ENCODE measurements around the gene SHF.
"Not testable (repeated sequence)": the region's sequence is repeated elsewhere in the genome, so short reads cannot be mapped to it uniquely, and the experiment has no call there.

Gene SHF

GRCh38 chr15:45187894-45188830, at the start of gene SHF:
SHF (minus strand) TSS chr15:45187966; CDS start chr15:45187951, 15 bp downstream.
- Mint-ChIP-seq H3K27ac (peak within 1 kb of the TSS; percentile 23), H3K9me3 (no peaks in the 10 kb centered on the region), H3K4me1 (ENCODE audit: low read depth) (peaks cover 29% of the 10 kb centered on the region), H3K27me3 (peaks cover 34% of the 10 kb centered on the region), H3K4me3 (peak within 1 kb of the TSS; percentile 58), H3K36me3 (ENCODE audit: low read depth) (no peaks in the 10 kb centered on the region)
- intact Hi-C loops (cut with micrococcal nuclease), result no loop called here

- H3K36me3 Mint-ChIP-seq (ENCODE audit: low read depth); H3K4me1 Mint-ChIP-seq (ENCODE audit: low read depth); H3K27me3 Mint-ChIP-seq; intact Hi-C loops (cut with micrococcal nuclease); H3K4me3 Mint-ChIP-seq; H3K27ac Mint-ChIP-seq: not testable (repeated sequence)
- H3K9me3 Mint-ChIP-seq, result peaks cover 80% of the 10 kb centered on the region
These were observed 49.0 kb upstream of the SHF start for GRCh38 chr15:45236806-45237205.

GRCh38 chr15:45234562-45235235, 46.9 kb upstream of the SHF start:
- Mint-ChIP-seq H3K4me1 (ENCODE audit: low read depth) (peaks cover 19% of the 10 kb centered on the region), H3K27me3 (peaks cover 8% of the 10 kb centered on the region), H3K36me3 (ENCODE audit: low read depth) (no peaks in the 10 kb centered on the region), H3K9me3 (peaks cover 67% of the 10 kb centered on the region), H3K27ac (no peak overlapping the region), H3K4me3 (no peak overlapping the region)
- intact Hi-C loops (cut with micrococcal nuclease), result no loop called here

- H3K36me3 Mint-ChIP-seq (ENCODE audit: low read depth), result no peaks in the 10 kb centered on the region
- peaks cover 45% of the 10 kb centered on the region for H3K9me3 Mint-ChIP-seq
- no peak overlapping the region for H3K27ac Mint-ChIP-seq
- H3K4me3 Mint-ChIP-seq, result no peak overlapping the region
- H3K4me1 Mint-ChIP-seq (ENCODE audit: low read depth), result peaks cover 19% of the 10 kb centered on the region
- intact Hi-C loops (cut with micrococcal nuclease), result no loop called here
- peaks cover 11% of the 10 kb centered on the region for H3K27me3 Mint-ChIP-seq
These were observed 44.2 kb upstream of the SHF start for GRCh38 chr15:45231864-45232562.

- H3K4me1 Mint-ChIP-seq (ENCODE audit: low read depth), result peaks cover 19% of the 10 kb centered on the region
- intact Hi-C loops (cut with micrococcal nuclease), result no loop called here
- H3K27ac Mint-ChIP-seq, result peak overlapping the region; percentile 54
- no peaks in the 10 kb centered on the region for H3K36me3 Mint-ChIP-seq (ENCODE audit: low read depth)
- no peak overlapping the region for H3K4me3 Mint-ChIP-seq
- peaks cover 39% of the 10 kb centered on the region for H3K9me3 Mint-ChIP-seq
- peaks cover 13% of the 10 kb centered on the region for H3K27me3 Mint-ChIP-seq
These were observed 43.4 kb upstream of the SHF start for GRCh38 chr15:45231132-45231531.

GRCh38 chr15:45230245-45230965, 42.6 kb upstream of the SHF start:
- H3K27me3 Mint-ChIP-seq, result peaks cover 15% of the 10 kb centered on the region
- H3K27ac Mint-ChIP-seq, result peak overlapping the region; percentile 54
- no peak overlapping the region for H3K4me3 Mint-ChIP-seq
- H3K36me3 Mint-ChIP-seq (ENCODE audit: low read depth), result no peaks in the 10 kb centered on the region
- peaks cover 35% of the 10 kb centered on the region for H3K9me3 Mint-ChIP-seq
- intact Hi-C loops (cut with micrococcal nuclease), result no loop called here
- peaks cover 19% of the 10 kb centered on the region for H3K4me1 Mint-ChIP-seq (ENCODE audit: low read depth)

GRCh38 chr15:45228931-45229330, 41.2 kb upstream of the SHF start:
- Mint-ChIP-seq H3K9me3 (peaks cover 20% of the 10 kb centered on the region), H3K4me1 (ENCODE audit: low read depth) (peaks cover 19% of the 10 kb centered on the region), H3K36me3 (ENCODE audit: low read depth) (no peaks in the 10 kb centered on the region), H3K27me3 (peaks cover 21% of the 10 kb centered on the region), H3K4me3 (no peak overlapping the region), H3K27ac (no peak overlapping the region)
- intact Hi-C loops (cut with micrococcal nuclease), result no loop called here

GRCh38 chr15:45225506-45226273, 37.9 kb upstream of the SHF start:
- Mint-ChIP-seq H3K4me1 (ENCODE audit: low read depth) (peaks cover 6% of the 10 kb centered on the region), H3K27me3 (peaks cover 30% of the 10 kb centered on the region)

GRCh38 chr15:45224621-45225217, 37.0 kb upstream of the SHF start:
- no peaks in the 10 kb centered on the region for H3K4me1 Mint-ChIP-seq (ENCODE audit: low read depth)
- peaks cover 30% of the 10 kb centered on the region for H3K27me3 Mint-ChIP-seq
- intact Hi-C loops (cut with micrococcal nuclease), result no loop called here
- H3K9me3 Mint-ChIP-seq, result no peaks in the 10 kb centered on the region
- H3K27ac Mint-ChIP-seq, result no peak overlapping the region
- H3K4me3 Mint-ChIP-seq, result no peak overlapping the region
- no peaks in the 10 kb centered on the region for H3K36me3 Mint-ChIP-seq (ENCODE audit: low read depth)

More at GRCh38 chr15:45225506-45226273, 37.9 kb upstream of the SHF start:
- Mint-ChIP-seq H3K9me3 (no peaks in the 10 kb centered on the region), H3K36me3 (ENCODE audit: low read depth) (no peaks in the 10 kb centered on the region), H3K4me3 (no peak overlapping the region), H3K27ac (no peak overlapping the region)
- intact Hi-C loops (cut with micrococcal nuclease), result no loop called here

- intact Hi-C loops (cut with micrococcal nuclease), result no loop called here
- no peaks in the 10 kb centered on the region for H3K4me1 Mint-ChIP-seq (ENCODE audit: low read depth)
- H3K27ac Mint-ChIP-seq, result no peak overlapping the region
- no peaks in the 10 kb centered on the region for H3K36me3 Mint-ChIP-seq (ENCODE audit: low read depth)
- H3K9me3 Mint-ChIP-seq, result no peaks in the 10 kb centered on the region
- H3K27me3 Mint-ChIP-seq, result peaks cover 30% of the 10 kb centered on the region
- no peak overlapping the region for H3K4me3 Mint-ChIP-seq
These were observed 34.2 kb upstream of the SHF start for GRCh38 chr15:45221967-45222366.

- no peak overlapping the region for H3K4me3 Mint-ChIP-seq
- intact Hi-C loops (cut with micrococcal nuclease), result no loop called here
- H3K36me3 Mint-ChIP-seq (ENCODE audit: low read depth), result no peaks in the 10 kb centered on the region
- H3K27me3 Mint-ChIP-seq, result peaks cover 28% of the 10 kb centered on the region
- no peaks in the 10 kb centered on the region for H3K9me3 Mint-ChIP-seq
- no peak overlapping the region for H3K27ac Mint-ChIP-seq
- no peaks in the 10 kb centered on the region for H3K4me1 Mint-ChIP-seq (ENCODE audit: low read depth)
These were observed 33.4 kb upstream of the SHF start for GRCh38 chr15:45221053-45221599.

GRCh38 chr15:45212493-45212892, 24.7 kb upstream of the SHF start:
- no peaks in the 10 kb centered on the region for H3K4me1 Mint-ChIP-seq (ENCODE audit: low read depth)
- no peak overlapping the region for H3K27ac Mint-ChIP-seq
- H3K9me3 Mint-ChIP-seq, result no peaks in the 10 kb centered on the region
- intact Hi-C loops (cut with micrococcal nuclease), result no loop called here
- H3K27me3 Mint-ChIP-seq, result peaks cover 13% of the 10 kb centered on the region
- no peak overlapping the region for H3K4me3 Mint-ChIP-seq
- no peaks in the 10 kb centered on the region for H3K36me3 Mint-ChIP-seq (ENCODE audit: low read depth)
